ENCODE results near the gene ZSCAN32.

Gene ZSCAN32

GRCh38 chr16:3356118-3356517, 44.7 kb downstream of the ZSCAN32 start:
- no peak for DNase-seq (ENCODE audit: low read depth)

- no peak for DNase-seq (ENCODE audit: low read depth)
Measured at GRCh38 chr16:3355589-3355988, 45.2 kb downstream of the ZSCAN32 start, which contains the start of gene OR2C1. TSS of gene OR2C1 (plus strand) at chr16:3355889. CDS start at chr16:3355941, 52 bp downstream.

GRCh38 chr16:3349175-3349574, 51.6 kb downstream of the ZSCAN32 start:
- no peak for DNase-seq (ENCODE audit: low read depth)

GRCh38 chr16:3348547-3349167, 52.1 kb downstream of the ZSCAN32 start:
- DNase-seq (ENCODE audit: low read depth): no peak

- DNase-seq (ENCODE audit: low read depth): no peak
Measured at GRCh38 chr16:3347586-3347985, 53.2 kb downstream of the ZSCAN32 start.

- no peak for DNase-seq (ENCODE audit: low read depth)
Measured at GRCh38 chr16:3346041-3346440, 54.8 kb downstream of the ZSCAN32 start.
